Liver (tissue), 9 donors: ENCODE measurements around the gene WSCD2. TPM values are rescaled to one million over a fixed set of nuclear protein-coding genes. Genes with fewer than 3 reads are reported as not detected.

Experiments
- DNase-seq: peaks from one replicate; pipeline ENCODE4 v3.0.0-alpha.2; 2017; ENCODE audit warnings: low spot score
- H3K27ac ChIP-seq, 2 donors: one replicate each; pipeline ENCODE4 v1.7.0; 2013; ENCODE audit warnings: inconsistent platforms in 2 of 2, low read length in 2 of 2, control low read depth in 1 of 2, low read depth in 1 of 2, mild to moderate bottlenecking in 1 of 2
- H3K27me3 ChIP-seq, 4 donors: one replicate each; pipeline versions ENCODE4 v1.6.1 to v1.7.0; 2013; ENCODE audit warnings: low read length in 3 of 4, inconsistent platforms in 1 of 4, mild to moderate bottlenecking in 1 of 4, moderate library complexity in 1 of 4; ENCODE audit not compliant: control insufficient read depth in 4 of 4, insufficient read depth in 4 of 4
- H3K36me3 ChIP-seq, 4 donors: one replicate each; pipeline versions ENCODE4 v1.6.1 to v1.7.0; 2013; ENCODE audit warnings: low read length in 3 of 4, mild to moderate bottlenecking in 3 of 4, low read depth in 1 of 4, moderate library complexity in 1 of 4; ENCODE audit not compliant: control insufficient read depth in 4 of 4, insufficient read depth in 3 of 4
- H3K4me1 ChIP-seq, 4 donors: one replicate each; pipeline versions ENCODE4 v1.6.1 to v1.7.0; 2013; ENCODE audit warnings: low read length in 3 of 4, mild to moderate bottlenecking in 3 of 4, moderate library complexity in 1 of 4; ENCODE audit not compliant: control insufficient read depth in 4 of 4, insufficient read depth in 4 of 4
- H3K4me3 ChIP-seq, 3 donors: one replicate each; pipeline versions ENCODE4 v1.6.1 to v1.7.0; 2013; ENCODE audit warnings: low read length in 3 of 3, control low read depth in 1 of 3, low read depth in 1 of 3, mild to moderate bottlenecking in 1 of 3
- H3K9ac ChIP-seq, 2 donors: one replicate each; pipeline ENCODE4 v1.7.0; 2013; ENCODE audit warnings: low read length in 2 of 2, mild to moderate bottlenecking in 2 of 2, moderate library complexity in 2 of 2, control low read depth in 1 of 2, low read depth in 1 of 2
- H3K9me3 ChIP-seq, 4 donors: one replicate each; pipeline versions ENCODE4 v1.6.1 to v1.7.0; 2013; ENCODE audit warnings: low read length in 3 of 4; ENCODE audit not compliant: control insufficient read depth in 4 of 4
- ATF3 ChIP-seq: IDR thresholded peaks from 2 replicates; pipeline ENCODE4 v1.6.1; 2016; ENCODE audit warnings: antibody characterized with exemption
- CTCF ChIP-seq: fragments of 150-350 bp; IDR thresholded peaks from 2 replicates; pipeline ENCODE4 v1.5.1; 2017; ENCODE audit warnings: improper control_type of control experiment, low read depth, low read length; ENCODE audit not compliant: missing input control
- FOXA1 ChIP-seq: IDR thresholded peaks from 2 replicates; pipeline ENCODE4 v1.6.1; 2016; ENCODE audit warnings: antibody characterized with exemption
- FOXA2 ChIP-seq: IDR thresholded peaks from 2 replicates; pipeline ENCODE4 v1.6.1; 2016; ENCODE audit warnings: antibody characterized with exemption
- GABPA ChIP-seq, 2 donors: IDR thresholded peaks in 1 of 2; conservative IDR thresholded peaks in 1 of 2; 2 replicates each; pipeline ENCODE4 v1.6.1; 2016; ENCODE audit warnings: antibody characterized with exemption in 2 of 2, mild to moderate bottlenecking in 1 of 2, moderate library complexity in 1 of 2
- HNF4A ChIP-seq, 2 donors: conservative IDR thresholded peaks; 2 replicates each; pipeline ENCODE4 v1.6.1; 2016; ENCODE audit warnings: antibody characterized with exemption in 2 of 2, mild to moderate bottlenecking in 2 of 2
- HNF4G ChIP-seq: IDR thresholded peaks from 2 replicates; pipeline ENCODE4 v1.6.1; 2016; ENCODE audit warnings: antibody characterized with exemption
- JUND ChIP-seq, 2 donors: IDR thresholded peaks; 2 replicates each; pipeline ENCODE4 v1.6.1; 2016; ENCODE audit warnings: antibody characterized with exemption in 2 of 2
- MAX ChIP-seq: IDR thresholded peaks from 2 replicates; pipeline ENCODE4 v1.6.1; 2016; ENCODE audit warnings: antibody characterized with exemption
- NR2F2 ChIP-seq: IDR thresholded peaks from 2 replicates; pipeline ENCODE4 v1.6.1; 2016; ENCODE audit warnings: antibody characterized with exemption
- RXRA ChIP-seq, 2 donors: IDR thresholded peaks; 2 replicates each; pipeline ENCODE4 v1.6.1; 2017 to 2018; ENCODE audit warnings: antibody characterized with exemption in 2 of 2, mild to moderate bottlenecking in 1 of 2
- YY1 ChIP-seq: IDR thresholded peaks from 2 replicates; pipeline ENCODE4 v1.6.1; 2016; ENCODE audit warnings: antibody characterized with exemption, mild to moderate bottlenecking
- WGBS: extraction: QIAGEN DNeasy Blood & Tissue Kit; methylation state at CpG from one replicate; pipeline ENCODE4 v1.1.7; 2013; 5-methylcytosine and 5-hydroxymethylcytosine counted together
- polyA plus RNA-seq, 2 donors: library from polyadenylated mRNA; stranded (reverse) in 1 of 2; unstranded in 1 of 2; fragments of 200-250 nt in 1 of 2; fragments of >200 nt in 1 of 2; fragmentation: Nextera tagmentation in 1 of 2; extraction: Ambion mirVana in 1 of 2; gene quantifications; one replicate each; pipeline versions ENCODE4 v1.2.1 to v1.2.3, GENCODE V29; 2013 to 2015
- total RNA-seq, 2 donors: library from RNA; depleted of rRNA; stranded (reverse); fragments of >200 nt; gene quantifications; one replicate each; pipeline ENCODE4 v1.2.3, GENCODE V29; 2014
- TF ChIP-seq, protein P1 (sequence below): IDR thresholded peaks from 2 replicates; pipeline ENCODE4 v1.6.1; 2016; ENCODE audit warnings: antibody characterized with exemption
- TF ChIP-seq, protein P2 (sequence below): IDR thresholded peaks from 2 replicates; pipeline ENCODE4 v1.6.1; 2016; ENCODE audit warnings: antibody characterized with exemption, mild to moderate bottlenecking
- donor health status: healthy.
- donor health status: healthy.
- donor health status: healthy.
- donor health status: healthy.
- donor health status: healthy.

Gene WSCD2
- total and polyA plus RNA-seq, 4 donors: under 0.01 to 0.09 (median 0.05) TPM; not detected in 1

GRCh38 chr12:108282676-108283075, 153.6 kb downstream of the WSCD2 start:
- no peak for DNase-seq
- Histone ChIP-seq H3K9me3 (no peaks in the 10 kb centered on the region), H3K27me3 (peaks cover 0 to 4% (median 0%) of the 10 kb centered on the region in 4 donors), H3K9ac (no peak overlapping the region), H3K27ac (no peak overlapping the region), H3K36me3 (no peaks in the 10 kb centered on the region), H3K4me3 (no peak overlapping the region), H3K4me1 (no peaks in the 10 kb centered on the region)
- TF ChIP-seq YY1 (no peak), FOXA2 (no peak), HNF4G (no peak), CTCF (no peak), NR2F2 (no peak), GABPA (IDR thresholded peaks at IDR 0.05 in 1 of 2, conservative IDR thresholded peaks at IDR 0.05 in 1 of 2) (no peak), MAX (no peak), HNF4A (conservative IDR thresholded peaks at IDR 0.05) (no peak), RXRA (IDR thresholded peaks at IDR 0.05) (no peak), JUND (IDR thresholded peaks at IDR 0.05) (no peak)
- TF ChIP-seq, protein P1, sequence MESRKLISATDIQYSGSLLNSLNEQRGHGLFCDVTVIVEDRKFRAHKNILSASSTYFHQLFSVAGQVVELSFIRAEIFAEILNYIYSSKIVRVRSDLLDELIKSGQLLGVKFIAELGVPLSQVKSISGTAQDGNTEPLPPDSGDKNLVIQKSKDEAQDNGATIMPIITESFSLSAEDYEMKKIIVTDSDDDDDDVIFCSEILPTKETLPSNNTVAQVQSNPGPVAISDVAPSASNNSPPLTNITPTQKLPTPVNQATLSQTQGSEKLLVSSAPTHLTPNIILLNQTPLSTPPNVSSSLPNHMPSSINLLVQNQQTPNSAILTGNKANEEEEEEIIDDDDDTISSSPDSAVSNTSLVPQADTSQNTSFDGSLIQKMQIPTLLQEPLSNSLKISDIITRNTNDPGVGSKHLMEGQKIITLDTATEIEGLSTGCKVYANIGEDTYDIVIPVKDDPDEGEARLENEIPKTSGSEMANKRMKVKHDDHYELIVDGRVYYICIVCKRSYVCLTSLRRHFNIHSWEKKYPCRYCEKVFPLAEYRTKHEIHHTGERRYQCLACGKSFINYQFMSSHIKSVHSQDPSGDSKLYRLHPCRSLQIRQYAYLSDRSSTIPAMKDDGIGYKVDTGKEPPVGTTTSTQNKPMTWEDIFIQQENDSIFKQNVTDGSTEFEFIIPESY: no peak
- TF ChIP-seq, protein P2, sequence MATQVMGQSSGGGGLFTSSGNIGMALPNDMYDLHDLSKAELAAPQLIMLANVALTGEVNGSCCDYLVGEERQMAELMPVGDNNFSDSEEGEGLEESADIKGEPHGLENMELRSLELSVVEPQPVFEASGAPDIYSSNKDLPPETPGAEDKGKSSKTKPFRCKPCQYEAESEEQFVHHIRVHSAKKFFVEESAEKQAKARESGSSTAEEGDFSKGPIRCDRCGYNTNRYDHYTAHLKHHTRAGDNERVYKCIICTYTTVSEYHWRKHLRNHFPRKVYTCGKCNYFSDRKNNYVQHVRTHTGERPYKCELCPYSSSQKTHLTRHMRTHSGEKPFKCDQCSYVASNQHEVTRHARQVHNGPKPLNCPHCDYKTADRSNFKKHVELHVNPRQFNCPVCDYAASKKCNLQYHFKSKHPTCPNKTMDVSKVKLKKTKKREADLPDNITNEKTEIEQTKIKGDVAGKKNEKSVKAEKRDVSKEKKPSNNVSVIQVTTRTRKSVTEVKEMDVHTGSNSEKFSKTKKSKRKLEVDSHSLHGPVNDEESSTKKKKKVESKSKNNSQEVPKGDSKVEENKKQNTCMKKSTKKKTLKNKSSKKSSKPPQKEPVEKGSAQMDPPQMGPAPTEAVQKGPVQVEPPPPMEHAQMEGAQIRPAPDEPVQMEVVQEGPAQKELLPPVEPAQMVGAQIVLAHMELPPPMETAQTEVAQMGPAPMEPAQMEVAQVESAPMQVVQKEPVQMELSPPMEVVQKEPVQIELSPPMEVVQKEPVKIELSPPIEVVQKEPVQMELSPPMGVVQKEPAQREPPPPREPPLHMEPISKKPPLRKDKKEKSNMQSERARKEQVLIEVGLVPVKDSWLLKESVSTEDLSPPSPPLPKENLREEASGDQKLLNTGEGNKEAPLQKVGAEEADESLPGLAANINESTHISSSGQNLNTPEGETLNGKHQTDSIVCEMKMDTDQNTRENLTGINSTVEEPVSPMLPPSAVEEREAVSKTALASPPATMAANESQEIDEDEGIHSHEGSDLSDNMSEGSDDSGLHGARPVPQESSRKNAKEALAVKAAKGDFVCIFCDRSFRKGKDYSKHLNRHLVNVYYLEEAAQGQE: no peak
- 62% methylated on average over 3 of the region's 3 CpGs for WGBS

GRCh38 chr12:108284163-108284562, 155.1 kb downstream of the WSCD2 start:
- H3K27ac ChIP-seq: no peak overlapping the region
- no peaks in the 10 kb centered on the region for H3K9me3 ChIP-seq
- 53% methylated on average over 7 of the region's 7 CpGs for WGBS
- no peaks in the 10 kb centered on the region for H3K36me3 ChIP-seq
- TF ChIP-seq CTCF (no peak), ATF3 (no peak), HNF4A (conservative IDR thresholded peaks at IDR 0.05) (no peak), GABPA (IDR thresholded peaks at IDR 0.05 in 1 of 2, conservative IDR thresholded peaks at IDR 0.05 in 1 of 2) (no peak), FOXA1 (no peak), HNF4G (no peak), FOXA2 (no peak), JUND (IDR thresholded peaks at IDR 0.05) (no peak), YY1 (no peak), NR2F2 (no peak)
- H3K9ac ChIP-seq: no peak overlapping the region
- no peak overlapping the region for H3K4me3 ChIP-seq
- no peak for DNase-seq
- H3K27me3 ChIP-seq: peaks cover 0 to under 1% (median 0%) of the 10 kb centered on the region in 4 donors
- no peaks in the 10 kb centered on the region for H3K4me1 ChIP-seq
